ENCODE results near the gene RAB3A. TPM values are rescaled to one million over a fixed set of nuclear protein-coding genes. Genes with fewer than 3 reads are reported as not detected.

RAB3A gene
- total RNA-seq, 1 experiment from 2014 or later: 10.6 TPM

- no peaks in the 10 kb centered on the region for H3K9me2 ChIP-seq (ENCODE audit: insufficient read depth)
- H3K27me3 ChIP-seq (ENCODE audit: insufficient read depth, low read length): no peaks in the 10 kb centered on the region
- no peak overlapping the region for H3K9ac ChIP-seq (ENCODE audit: low read length)
- CTCF ChIA-PET: no interaction called here
- no peak for DNase-seq (ENCODE audit: low read depth, low spot score)
- TF ChIP-seq CBX3 (IDR thresholded peaks at IDR 0.05; ENCODE audit: low read depth) (no peak), SRF (IDR thresholded peaks at IDR 0.05; ENCODE audit: low read depth) (no peak), ATF3 (IDR thresholded peaks at IDR 0.05) (no peak), REST (IDR thresholded peaks at IDR 0.05; ENCODE audit: low read depth) (no peak), CEBPB (IDR thresholded peaks at IDR 0.05; ENCODE audit: low read depth) (no peak), CTCF (IDR thresholded peaks at IDR 0.05 in 2 of 3, conservative IDR thresholded peaks at IDR 0.05 in 1 of 3; ENCODE audit: borderline replicate concordance in 1 of 3, insufficient read depth in 1 of 3, low read depth in 2 of 3, low read length in 2 of 3) (no peak), POLR2A (IDR thresholded peaks at IDR 0.05; ENCODE audit: borderline replicate concordance, extremely low read depth, insufficient read depth, insufficient read length) (no peak), ELF1 (IDR thresholded peaks at IDR 0.05; ENCODE audit: borderline replicate concordance, low read depth) (no peak), SIN3A (IDR thresholded peaks at IDR 0.05; ENCODE audit: low read depth) (no peak), FOSL1 (IDR thresholded peaks at IDR 0.05; ENCODE audit: low read depth) (no peak), ZNF274 (IDR thresholded peaks at IDR 0.05; ENCODE audit: low read depth, low read length) (no peak), EZH2phosphoT487 (IDR thresholded peaks at IDR 0.05; ENCODE audit: borderline replicate concordance) (no peak), POLR2AphosphoS5 (IDR thresholded peaks at IDR 0.05; ENCODE audit: low read depth, low read length) (no peak)
- no peak overlapping the region for H3K4me3 ChIP-seq (replicated peaks in 1 of 2; ENCODE audit: low read depth in 1 of 2, low read length in 2 of 2)
- POLR2A ChIA-PET: no interaction called here
- no peak overlapping the region for H2AFZ ChIP-seq (ENCODE audit: low read depth, low read length, poor library complexity, severe bottlenecking)
- no peaks in the 10 kb centered on the region for H3K9me3 ChIP-seq (ENCODE audit: control insufficient read depth in 1 of 2, insufficient read depth in 1 of 2, low read depth in 1 of 2, low read length in 2 of 2)
- BruUV-seq (replicated peaks): no TSS peak
- peaks cover 10% of the 10 kb centered on the region; the same call in 1 of the 2 replicates for H3K79me2 ChIP-seq (ENCODE audit: insufficient read depth, low read length)
- ATAC-seq: no peak
- RAD21 ChIA-PET (ENCODE audit: low non-redundant PET in 1 of 2, low total read pairs in 2 of 2, uncharacterized antibody in 2 of 2, unreplicated experiment in 2 of 2): interaction anchor here in 1 of 2 experiments (0.6 kb wide), 1 partner anchor 74 kb away, joined by 3 read pairs; no protein-coding TSS in a partner anchor
- H3K4me1 ChIP-seq (ENCODE audit: control insufficient read depth in 1 of 2, insufficient read depth in 2 of 2, low read length in 2 of 2): peaks cover 11 to 20% of the 10 kb centered on the region in 2 experiments
- intact Hi-C loops (cut with micrococcal nuclease): no loop called here
- H3K36me3 ChIP-seq (ENCODE audit: control insufficient read depth in 1 of 2, insufficient read depth in 2 of 2, low read length in 2 of 2): peaks cover 6 to 19% of the 10 kb centered on the region in 2 experiments; a peak in 3 of 4 replicates
- H4K20me1 ChIP-seq (ENCODE audit: insufficient read depth): no peaks in the 10 kb centered on the region
- no peak overlapping the region for H3K27ac ChIP-seq (ENCODE audit: low read depth, low read length)
- H3K4me2 ChIP-seq (ENCODE audit: low read length): no peak overlapping the region
Observed at GRCh38 chr19:18171605-18172327, 32.1 kb downstream of the RAB3A start.
